ENCODE measurements around the gene NT5C. TPM values are rescaled to one million over a fixed set of nuclear protein-coding genes. Genes with fewer than 3 reads are reported as not detected.
"Not testable (repeated sequence)": the region's sequence is repeated elsewhere in the genome, so short reads cannot be mapped to it uniquely, and the experiment has no call there.

NT5C gene
- total RNA-seq, 1 donor from 2014 or later: 140 TPM

DNA sequence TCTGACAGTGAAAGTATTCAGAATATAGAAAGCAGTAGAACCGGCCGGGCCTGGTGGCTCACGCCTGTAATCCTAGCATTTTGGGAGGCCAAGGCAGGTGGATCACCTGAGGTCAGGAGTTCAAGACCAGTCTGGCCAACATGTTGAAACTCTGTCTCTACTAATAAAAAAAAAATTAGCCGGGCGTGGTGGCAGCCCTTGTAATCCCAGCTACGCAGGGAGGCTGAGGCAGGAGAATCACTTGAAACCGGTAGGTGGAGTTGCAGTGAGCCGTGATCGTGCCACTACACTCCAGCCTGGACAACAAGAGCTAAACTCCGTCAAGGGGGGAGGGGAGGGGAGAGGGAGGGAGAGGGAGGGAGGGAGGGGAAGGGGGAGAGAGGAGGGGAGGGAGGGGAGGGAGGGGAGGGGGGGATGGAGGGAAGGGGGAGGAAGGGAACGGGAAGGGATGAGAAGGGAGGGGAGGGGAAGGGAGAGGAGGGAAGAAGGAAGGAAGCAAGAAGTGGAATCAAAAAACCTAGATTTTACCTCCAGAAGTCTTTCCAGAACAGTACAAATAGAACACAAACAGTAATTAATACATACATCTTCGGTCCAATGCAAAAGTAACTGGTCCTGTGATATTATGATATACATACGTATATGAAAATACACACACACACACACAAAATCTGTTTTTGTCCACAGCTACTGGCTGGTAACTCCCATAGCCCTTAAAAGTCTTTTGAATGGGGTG is 10.9 kb upstream of the NT5C start:
- TF ChIP-seq, protein P1, sequence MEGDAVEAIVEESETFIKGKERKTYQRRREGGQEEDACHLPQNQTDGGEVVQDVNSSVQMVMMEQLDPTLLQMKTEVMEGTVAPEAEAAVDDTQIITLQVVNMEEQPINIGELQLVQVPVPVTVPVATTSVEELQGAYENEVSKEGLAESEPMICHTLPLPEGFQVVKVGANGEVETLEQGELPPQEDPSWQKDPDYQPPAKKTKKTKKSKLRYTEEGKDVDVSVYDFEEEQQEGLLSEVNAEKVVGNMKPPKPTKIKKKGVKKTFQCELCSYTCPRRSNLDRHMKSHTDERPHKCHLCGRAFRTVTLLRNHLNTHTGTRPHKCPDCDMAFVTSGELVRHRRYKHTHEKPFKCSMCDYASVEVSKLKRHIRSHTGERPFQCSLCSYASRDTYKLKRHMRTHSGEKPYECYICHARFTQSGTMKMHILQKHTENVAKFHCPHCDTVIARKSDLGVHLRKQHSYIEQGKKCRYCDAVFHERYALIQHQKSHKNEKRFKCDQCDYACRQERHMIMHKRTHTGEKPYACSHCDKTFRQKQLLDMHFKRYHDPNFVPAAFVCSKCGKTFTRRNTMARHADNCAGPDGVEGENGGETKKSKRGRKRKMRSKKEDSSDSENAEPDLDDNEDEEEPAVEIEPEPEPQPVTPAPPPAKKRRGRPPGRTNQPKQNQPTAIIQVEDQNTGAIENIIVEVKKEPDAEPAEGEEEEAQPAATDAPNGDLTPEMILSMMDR (conservative IDR thresholded peaks at IDR 0.05; ENCODE audit: low read depth, low read length): no peak
- no peak for DNase-seq (ENCODE audit: low read depth)
- no peak overlapping the region for H3K4me3 ChIP-seq (ENCODE audit: low read depth, low read length)

DNA sequence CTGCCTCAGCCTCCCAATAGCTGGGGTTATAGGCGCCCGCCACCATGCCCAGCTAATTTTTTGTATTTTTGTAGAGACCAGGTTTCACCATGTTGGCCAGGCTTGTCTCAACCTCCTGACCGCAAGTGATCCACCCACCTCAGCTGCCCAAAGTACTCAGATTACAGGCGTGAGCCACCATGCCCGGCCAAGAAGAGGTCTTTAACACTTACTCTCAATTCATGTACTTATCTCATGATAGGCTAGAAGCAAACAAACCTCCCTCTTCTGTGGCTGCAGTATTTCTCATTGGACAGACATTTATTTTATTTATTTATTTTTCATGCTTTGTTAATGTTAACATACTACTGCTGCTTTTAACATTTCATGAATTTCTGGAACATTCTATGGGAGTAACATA is 7.0 kb upstream of the NT5C start:
- no peak for DNase-seq (ENCODE audit: low read depth)
- H3K4me3 ChIP-seq (ENCODE audit: low read depth, low read length): no peak overlapping the region
- TF ChIP-seq, protein P1 (conservative IDR thresholded peaks at IDR 0.05; ENCODE audit: low read depth, low read length): no peak

DNA sequence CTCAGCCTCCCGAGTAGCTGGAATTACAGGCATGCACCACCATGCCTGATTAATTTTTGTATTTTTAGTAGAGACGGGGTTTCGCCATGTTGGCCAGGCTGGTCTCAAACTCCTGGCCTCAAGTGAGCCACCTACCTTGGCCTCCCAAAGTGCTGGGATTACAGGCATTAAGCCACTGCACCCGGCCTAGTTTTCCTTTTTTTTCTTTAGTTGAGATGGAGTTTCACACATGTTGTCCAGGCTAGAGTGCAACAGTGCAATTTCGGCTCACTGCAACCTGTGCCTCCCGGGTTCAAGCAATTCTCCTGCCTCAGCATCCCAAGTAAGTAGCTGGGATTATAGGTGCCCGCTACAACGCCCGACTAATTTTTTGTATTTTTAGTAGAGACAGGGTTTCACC is 6.2 kb upstream of the NT5C start:
- DNase-seq (ENCODE audit: low read depth); H3K4me3 ChIP-seq (ENCODE audit: low read depth, low read length): not testable (repeated sequence)

DNA sequence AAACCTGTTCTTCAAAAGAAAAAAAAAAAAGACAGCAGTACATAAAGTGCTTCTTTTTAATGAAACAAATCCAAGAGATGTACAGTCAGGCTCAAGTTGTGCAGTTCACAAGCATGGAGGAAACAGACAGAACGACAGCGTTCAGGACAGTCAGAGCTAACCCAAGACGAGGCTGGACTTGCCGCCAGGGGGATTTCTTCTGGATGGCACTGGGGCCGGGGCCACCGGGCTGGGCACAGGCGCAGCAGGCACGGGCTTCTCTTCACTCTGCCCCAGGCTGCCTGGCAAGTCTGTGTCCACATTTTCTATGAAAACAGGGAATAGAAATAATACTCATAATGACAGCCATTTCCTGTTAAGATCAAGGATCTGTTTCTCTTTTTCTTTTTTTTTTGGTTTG is 4.4 kb upstream of the NT5C start:
- no peak overlapping the region for H3K4me3 ChIP-seq (ENCODE audit: low read depth, low read length)
- no peak for DNase-seq (ENCODE audit: low read depth)
- TF ChIP-seq, protein P1 (conservative IDR thresholded peaks at IDR 0.05; ENCODE audit: low read depth, low read length): no peak

DNA sequence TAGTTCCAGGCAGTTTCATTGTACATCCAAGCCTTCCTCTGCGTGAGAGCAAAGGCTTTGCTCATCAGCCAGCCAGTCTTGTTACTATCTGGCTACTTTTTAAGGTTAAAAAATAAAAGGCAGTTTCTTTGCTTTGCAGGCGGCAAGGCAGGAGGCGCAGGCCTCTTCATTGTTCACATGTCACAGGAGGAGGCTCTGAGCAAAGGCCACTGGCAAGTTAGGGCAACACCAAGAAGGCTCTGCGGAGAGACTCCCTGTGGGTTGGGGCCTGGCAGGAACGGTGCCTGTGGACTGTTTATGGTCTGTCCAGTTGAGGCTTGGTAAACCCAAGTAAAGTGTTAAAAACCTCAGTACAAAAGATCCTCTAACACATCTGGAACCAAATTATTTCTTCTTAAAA is 3.9 kb upstream of the NT5C start:
- no peak for DNase-seq (ENCODE audit: low read depth)
- TF ChIP-seq, protein P1 (conservative IDR thresholded peaks at IDR 0.05; ENCODE audit: low read depth, low read length): no peak
- no peak overlapping the region for H3K4me3 ChIP-seq (ENCODE audit: low read depth, low read length)

DNA sequence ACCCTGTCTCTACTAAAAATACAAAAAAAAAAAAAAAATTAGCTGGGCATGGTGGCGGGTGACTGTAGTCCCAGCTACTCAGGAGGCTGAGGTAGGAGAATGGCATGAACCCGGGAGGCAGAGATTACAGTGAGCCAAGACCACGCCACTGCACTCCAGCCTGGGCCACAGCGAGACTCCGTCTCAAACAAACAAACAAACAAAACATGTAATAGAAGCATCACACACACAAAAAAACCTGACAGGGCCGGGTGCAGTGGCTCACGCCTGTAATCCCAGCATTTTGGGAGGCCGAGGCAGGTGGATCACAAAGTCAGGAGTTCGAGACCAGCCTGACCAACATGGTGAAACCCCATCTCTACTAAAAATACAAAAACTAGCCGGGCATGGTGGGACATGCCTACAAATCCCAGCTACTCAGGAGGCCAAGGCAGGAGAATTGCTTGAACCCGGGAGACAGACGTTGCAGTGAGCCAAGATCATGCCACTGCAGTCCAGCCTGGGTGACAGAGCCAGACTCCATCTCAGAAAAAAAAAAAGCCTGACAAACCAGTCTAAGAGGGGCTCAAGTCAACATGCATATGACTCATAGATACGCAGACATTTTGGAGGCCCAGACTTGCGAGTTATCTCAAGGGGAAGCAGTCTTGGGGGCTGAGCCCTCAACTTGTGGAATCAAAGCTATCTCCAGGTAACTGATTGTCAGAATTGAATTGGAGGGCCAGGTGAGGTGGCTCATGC is 2.2 kb upstream of the NT5C start:
- H3K4me3 ChIP-seq (ENCODE audit: low read depth, low read length); DNase-seq (ENCODE audit: low read depth): not testable (repeated sequence)

DNA sequence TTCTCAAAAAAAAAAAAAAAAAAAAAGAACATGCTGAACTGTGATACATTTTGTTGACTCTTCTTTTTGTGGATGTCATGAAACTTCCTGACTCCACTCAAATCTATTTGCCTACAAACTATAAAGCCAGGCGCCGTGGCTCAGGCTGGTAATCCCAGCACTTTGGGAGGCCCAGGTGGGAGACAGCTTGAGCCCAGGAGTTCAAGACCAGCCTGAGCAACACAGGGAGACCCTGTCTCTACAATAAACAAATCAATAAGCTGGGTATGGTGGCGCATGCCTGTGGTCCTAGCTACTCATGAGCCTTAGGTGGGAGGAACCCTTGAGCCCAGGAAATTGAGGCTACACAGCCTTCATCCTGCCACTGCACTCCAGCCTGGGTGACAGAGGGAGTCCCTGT is 1.5 kb upstream of the NT5C start:
- H3K4me3 ChIP-seq (ENCODE audit: low read depth, low read length): no peak overlapping the region
- TF ChIP-seq, protein P1 (conservative IDR thresholded peaks at IDR 0.05; ENCODE audit: low read depth, low read length): no peak
- no peak for DNase-seq (ENCODE audit: low read depth)

DNA sequence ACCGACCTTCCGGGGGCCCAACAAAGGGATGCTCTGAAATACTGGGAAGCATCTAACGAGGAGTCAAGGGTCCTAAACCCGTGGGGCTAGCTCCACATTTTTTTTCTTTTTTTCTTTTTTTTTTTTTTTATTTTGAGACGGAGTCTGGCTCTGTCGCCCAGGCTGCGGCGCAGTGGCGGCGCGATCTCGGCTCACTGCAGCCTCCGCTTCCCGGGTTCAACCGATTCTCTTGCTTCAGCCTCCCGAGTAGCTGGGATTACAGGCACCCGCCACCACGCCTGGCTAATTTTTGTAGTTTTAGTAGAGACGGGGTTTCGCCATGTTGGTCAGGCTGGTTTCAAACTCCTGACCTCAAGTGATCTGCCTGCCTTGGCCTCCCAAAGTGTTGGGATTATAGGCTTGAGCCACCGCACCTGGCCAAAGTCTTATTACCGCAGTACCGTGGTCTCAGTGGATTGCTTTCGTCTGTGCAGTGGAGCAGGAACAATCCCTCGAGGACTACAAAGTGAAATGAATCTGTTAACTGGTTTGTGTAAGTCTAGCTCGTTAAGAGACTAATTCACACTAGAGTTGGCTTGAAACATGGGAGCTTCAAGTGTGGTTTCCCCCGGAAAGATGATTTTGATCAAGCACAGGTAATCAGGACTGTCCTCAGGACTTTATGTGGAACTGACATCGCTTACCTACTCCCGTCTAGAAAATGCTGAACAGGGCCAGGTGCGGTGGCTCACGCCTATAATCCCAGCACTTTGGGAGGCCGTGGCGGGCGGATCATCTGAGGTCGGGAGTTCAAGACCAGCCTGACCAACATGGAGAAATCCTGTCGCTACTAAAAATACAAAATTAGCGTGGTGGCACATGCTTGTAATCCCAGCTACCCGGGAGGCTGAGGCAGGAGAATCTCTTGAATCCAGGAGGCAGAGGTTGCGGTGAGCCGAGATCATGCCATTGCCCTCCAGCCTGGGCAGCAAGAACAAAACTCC is 767 bp upstream of the NT5C start:
- DNase-seq (ENCODE audit: low read depth): not testable (repeated sequence)
- peak overlapping the region; percentile 94 for H3K4me3 ChIP-seq (ENCODE audit: low read depth, low read length)
